ENCODE data around the gene PACS2. TPM values are rescaled to one million over a fixed set of nuclear protein-coding genes. Genes with fewer than 3 reads are reported as not detected.

The PACS2 gene
- total and polyA plus RNA-seq, 2 of the 8 experiments (the other 6 are each of a cell fraction or from before 2014, with no cell fraction given), result 38.0 to 62.8 TPM

- TF ChIP-seq E2F6 (IDR thresholded peaks at IDR 0.05) (no peak), TBP (IDR thresholded peaks at IDR 0.05; ENCODE audit: low read depth, low read length) (no peak), YY1 (IDR thresholded peaks at IDR 0.05; ENCODE audit: low read depth, low read length) (no peak), RAD21 (IDR thresholded peaks at IDR 0.05 in 1 of 2, conservative IDR thresholded peaks at IDR 0.05 in 1 of 2; ENCODE audit: low read depth in 2 of 2, low read length in 2 of 2) (no peak), POLR2A (IDR thresholded peaks at IDR 0.05; ENCODE audit: control extremely low read depth in 1 of 2, low read depth in 2 of 2, low read length in 2 of 2) (no peak)
Measured at GRCh38 chr14:105343194-105343593, 28.6 kb downstream of the PACS2 start (continued).

Data from H1 (cell line).